ENCODE results near the gene RFC2.
"Not testable (repeated sequence)": the region's sequence is repeated elsewhere in the genome, so short reads cannot be mapped to it uniquely, and the experiment has no call there.

Gene RFC2

GRCh38 chr7:74282748-74283459 is 28.7 kb upstream of the RFC2 start:
- DNase-seq = no peak

DNA sequence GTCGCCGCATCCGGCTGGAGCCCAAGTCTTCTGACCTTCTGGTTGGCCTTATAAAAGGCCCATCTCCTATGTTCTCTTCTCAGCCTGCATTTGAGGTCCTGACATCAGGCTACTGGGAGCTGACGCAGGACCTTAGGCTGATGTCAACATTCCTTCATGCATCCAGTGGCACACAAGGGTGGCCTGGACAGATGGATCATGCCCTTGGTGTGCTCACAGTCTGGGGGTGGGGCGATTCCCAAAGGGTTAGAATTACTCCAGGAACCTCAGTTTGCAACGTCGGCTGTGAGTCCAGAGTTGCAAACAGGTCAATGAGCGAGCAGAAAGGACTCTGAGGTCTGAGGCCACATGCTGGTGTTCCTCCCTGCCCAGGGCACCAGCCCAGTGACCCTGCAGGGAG is 26.8 kb upstream of the RFC2 start:
- no peak for DNase-seq

- no peak for DNase-seq
Measured at GRCh38 chr7:74277636-74278035, 23.4 kb upstream of the RFC2 start.

- no peak for DNase-seq
Measured at GRCh38 chr7:74275401-74275881, 21.2 kb upstream of the RFC2 start.

GRCh38 chr7:74272305-74273038 is 18.3 kb upstream of the RFC2 start:
- DNase-seq = no peak

DNA sequence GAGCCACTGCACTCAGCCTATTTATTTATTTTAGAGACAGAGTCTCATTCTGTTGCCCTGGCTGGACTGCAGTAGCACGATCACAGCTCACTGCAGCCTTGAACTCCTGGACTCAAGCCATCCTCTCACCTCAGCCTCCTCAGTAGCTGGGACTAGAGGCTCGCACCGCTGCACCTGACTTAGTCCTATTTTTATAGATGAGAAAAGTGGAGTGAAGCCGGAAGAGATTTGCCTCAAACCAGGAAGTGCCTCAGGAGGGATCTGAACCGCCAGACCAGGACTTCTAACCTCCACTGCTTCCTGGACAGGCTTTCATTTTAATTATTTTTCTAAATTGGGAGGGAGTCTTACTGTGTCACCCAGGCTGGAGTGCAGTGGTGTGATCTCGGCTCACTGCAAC is 17.5 kb upstream of the RFC2 start:
- no peak for DNase-seq

GRCh38 chr7:74269757-74270277 is 15.6 kb upstream of the RFC2 start:
- DNase-seq = peak; percentile 39

- DNase-seq = no peak
Measured at GRCh38 chr7:74267756-74268565, 13.8 kb upstream of the RFC2 start.

GRCh38 chr7:74266191-74266963 is 12.2 kb upstream of the RFC2 start:
- no peak for DNase-seq

GRCh38 chr7:74263399-74264120 is 9.4 kb upstream of the RFC2 start:
- peak; percentile 34 for DNase-seq

GRCh38 chr7:74262639-74263398 is 8.6 kb upstream of the RFC2 start:
- no peak for DNase-seq

DNA sequence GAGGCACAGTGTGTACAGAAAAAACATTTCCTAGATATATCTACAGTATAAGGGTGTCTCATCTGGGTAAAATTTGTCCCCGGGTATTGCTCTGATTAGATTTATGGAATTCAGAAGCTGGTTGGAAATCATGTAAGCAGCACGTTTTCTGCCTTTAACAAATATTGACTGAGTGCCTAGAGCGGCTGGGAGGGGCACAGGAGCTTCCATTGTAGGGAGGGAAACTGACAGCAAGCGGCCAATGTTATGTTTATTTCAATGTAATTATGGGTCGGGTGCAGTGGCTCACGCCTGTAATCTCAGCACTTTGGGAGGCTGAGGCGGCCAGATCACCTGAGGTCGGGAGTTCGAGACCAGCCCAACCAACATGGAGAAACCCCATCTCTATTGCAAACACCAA is 4.4 kb upstream of the RFC2 start:
- DNase-seq = no peak

- DNase-seq = no peak
Measured at GRCh38 chr7:74256491-74257408, 2.6 kb upstream of the RFC2 start.

DNA sequence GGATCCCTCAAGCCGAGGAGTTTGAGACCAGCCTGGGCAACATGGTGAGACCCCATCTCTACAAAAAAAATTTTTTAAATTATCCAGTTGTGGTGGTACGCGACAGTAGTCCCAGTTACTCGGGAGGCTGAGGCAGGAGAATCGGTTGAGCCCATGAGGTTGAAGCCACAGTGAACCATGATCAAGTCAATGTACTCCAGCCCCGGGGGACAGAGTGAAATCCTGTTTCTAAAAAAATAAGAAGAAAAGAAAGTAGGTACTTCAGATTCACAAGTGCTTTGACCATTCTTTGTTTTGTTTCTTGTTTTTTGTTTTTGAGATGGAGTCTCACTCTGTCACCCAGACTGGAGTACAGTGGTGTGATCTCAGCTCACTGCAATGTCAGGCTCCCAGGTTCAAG is 1.3 kb upstream of the RFC2 start:
- not testable (repeated sequence) for DNase-seq

GRCh38 chr7:74254858-74255379 is 720 bp upstream of the RFC2 start:
- DNase-seq = no peak

DNA sequence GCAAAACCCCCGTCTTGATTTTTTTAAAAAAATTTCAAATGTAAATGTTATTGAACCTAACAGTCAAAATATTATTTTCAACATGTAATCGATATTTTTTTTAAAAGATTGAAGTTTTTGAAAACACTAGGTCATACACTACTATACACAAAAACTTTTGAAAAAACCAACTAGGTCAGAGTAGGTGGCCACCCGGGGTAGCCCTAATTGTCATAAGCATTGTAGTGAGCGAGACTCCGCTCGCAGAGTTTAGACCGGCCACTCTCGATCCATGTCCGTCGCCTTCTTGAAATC is 417 bp downstream of the RFC2 start:
- no peak for DNase-seq

DNA sequence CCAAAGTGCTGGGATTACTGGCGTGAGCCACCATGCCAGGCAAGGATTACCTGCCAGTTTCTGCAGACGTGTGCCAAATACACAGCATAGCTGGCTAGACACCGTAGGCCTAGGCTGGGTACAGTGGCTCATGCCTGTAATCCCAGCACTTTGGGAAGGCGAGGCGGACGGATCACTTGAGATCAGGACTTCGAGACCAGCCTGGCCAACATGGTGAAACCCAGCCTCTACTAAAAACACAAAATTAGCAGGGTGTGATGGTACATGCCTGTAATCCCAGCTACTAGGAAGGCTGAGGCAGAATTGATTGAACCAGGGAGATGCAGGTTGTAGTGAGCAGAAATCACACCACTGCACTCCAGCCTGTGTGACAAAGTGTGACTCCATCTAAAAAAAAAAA is 868 bp downstream of the RFC2 start:
- no peak for DNase-seq

- DNase-seq = no peak
Measured at GRCh38 chr7:74252893-74253292, 1.3 kb downstream of the RFC2 start.

DNA sequence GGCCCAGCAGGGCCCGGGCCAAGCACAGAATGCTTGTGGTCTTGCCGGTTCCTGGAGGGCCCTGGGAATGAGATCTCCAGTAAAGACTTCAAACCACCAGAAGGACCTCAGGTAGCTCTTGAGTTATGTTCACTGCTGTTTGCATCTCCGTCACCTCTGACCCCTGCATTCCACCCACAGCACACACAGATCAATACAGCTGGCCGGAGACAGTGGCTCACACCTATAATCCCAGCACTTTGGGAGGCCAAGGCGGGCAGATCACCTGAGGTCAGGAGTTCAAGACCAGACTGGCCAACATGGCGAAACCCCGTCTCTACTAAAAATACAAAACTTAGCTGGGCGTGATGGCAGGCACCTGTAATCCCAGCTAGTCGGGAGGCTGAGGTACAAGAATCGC is 5.1 kb downstream of the RFC2 start:
- not testable (repeated sequence) for DNase-seq

DNA sequence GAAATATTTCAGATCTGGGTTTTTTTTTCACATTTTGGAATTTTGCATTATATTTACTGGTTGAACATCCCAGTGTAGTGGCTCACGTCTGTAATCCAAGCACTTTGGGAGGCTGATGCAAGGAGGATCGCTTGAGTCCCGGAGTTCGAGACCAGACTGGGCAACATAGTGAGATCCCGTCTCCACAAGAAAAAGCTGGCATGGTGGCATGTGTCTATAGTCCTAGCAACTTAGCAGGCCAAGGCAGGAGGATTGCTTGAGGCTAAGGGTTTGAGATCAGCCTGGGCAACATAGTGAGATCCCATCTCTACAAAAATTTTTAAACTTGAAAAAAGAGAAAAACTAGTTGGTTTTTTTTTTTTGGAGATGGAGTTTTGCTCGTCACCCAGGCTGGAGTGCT is 6.0 kb downstream of the RFC2 start:
- DNase-seq = no peak

Data from NCI-H2227 treated with DMSO at 0.1 percent for 48 hours (cell line).